Cardiac muscle cell (in vitro differentiated cells and primary cell): ENCODE measurements around the gene DLGAP1. TPM values are rescaled to one million over a fixed set of nuclear protein-coding genes. Genes with fewer than 3 reads are reported as not detected.
"Not testable (repeated sequence)": the region's sequence is repeated elsewhere in the genome, so short reads cannot be mapped to it uniquely, and the experiment has no call there.

Experiments
- DNase-seq, 2 donors: peaks; one replicate each; pipeline versions ENCODE4 v3.0.0 to v3.0.0-alpha.2; 2010 to 2017; ENCODE audit warnings: low read depth in 1 of 2, low spot score in 1 of 2
- H3K27ac ChIP-seq: fragments of 200-600 bp; sonication (generic); 2 replicates; pipeline ENCODE4 v1.5.1; 2016
- H3K27me3 ChIP-seq: fragments of 200-600 bp; sonication (generic); 2 replicates; pipeline ENCODE4 v1.6.0; 2016; ENCODE audit warnings: control low read depth
- H3K36me3 ChIP-seq: fragments of 200-600 bp; sonication (generic); 2 replicates; pipeline ENCODE4 v1.5.1; 2016; ENCODE audit warnings: control low read depth
- H3K4me1 ChIP-seq: fragments of 200-600 bp; sonication (generic); 2 replicates; pipeline ENCODE4 v1.8.1; 2017; ENCODE audit warnings: low read depth, mild to moderate bottlenecking, mixed run types
- H3K4me3 ChIP-seq: fragments of 200-600 bp; sonication (generic); 2 replicates; pipeline ENCODE4 v1.5.1; 2016; ENCODE audit warnings: mild to moderate bottlenecking
- H3K9me3 ChIP-seq: fragments of 200-600 bp; sonication (generic); 2 replicates; pipeline ENCODE4 v1.5.1; 2017; ENCODE audit warnings: low read depth, mild to moderate bottlenecking, control low read depth
- polyA plus RNA-seq: library from polyadenylated mRNA; unstranded; fragments of >200 nt; fragmentation: Nextera tagmentation; extraction: Ambion mirVana; gene quantifications from 2 replicates; pipeline ENCODE4 v1.2.1, GENCODE V29; 2016
- total RNA-seq: library from RNA; depleted of rRNA; stranded (reverse); fragments of >200 nt; gene quantifications from 2 replicates; pipeline ENCODE4 v1.2.3, GENCODE V29; 2016
- TF ChIP-seq, protein P1 (sequence below): IDR thresholded peaks from 2 replicates; pipeline ENCODE4 v1.5.1; 2012; ENCODE audit warnings: low read depth, mild to moderate bottlenecking, low read length

DLGAP1 gene
- total RNA-seq (3.1 and 7.9 TPM in 2 replicates), polyA plus RNA-seq (0.89 and 2.5 TPM in 2 replicates)

DNA sequence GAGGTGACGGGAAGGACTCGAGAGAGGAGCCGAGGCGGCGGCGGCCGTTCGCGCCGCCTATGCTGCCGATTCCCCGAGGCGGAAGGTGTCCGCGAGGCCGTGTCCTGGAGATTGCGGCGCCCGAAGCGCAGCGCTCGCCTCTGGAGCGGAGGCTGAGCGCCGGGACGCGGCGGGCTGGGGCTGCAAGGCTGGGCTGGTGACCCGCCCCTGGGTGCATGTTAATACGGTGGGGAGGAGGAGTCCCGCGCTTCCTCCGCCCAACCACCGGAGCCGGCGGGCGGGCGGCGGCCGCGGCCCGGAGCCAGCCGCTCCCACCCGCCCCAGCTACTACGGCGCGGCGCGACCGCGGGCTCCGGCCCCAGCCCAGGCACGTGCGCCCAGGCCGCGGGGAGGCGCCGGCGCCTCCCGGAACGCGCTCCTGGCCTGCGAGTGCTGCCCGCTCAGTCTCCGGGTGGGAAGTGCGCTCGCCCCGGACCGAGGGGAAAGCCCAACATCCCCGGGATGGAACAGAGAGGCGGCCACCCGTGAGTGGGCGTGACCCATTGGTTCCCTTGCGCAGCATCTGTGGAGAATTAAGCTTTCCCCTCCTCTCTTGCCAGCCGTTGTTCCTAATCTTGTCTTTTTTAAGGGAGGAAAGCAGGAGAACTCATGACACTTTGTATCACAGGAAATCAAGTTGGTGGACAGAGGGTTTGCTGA lies at the start of gene DLGAP1:
Gene DLGAP1, minus strand, starts transcription at position 195 of the 699 bp plus-strand sequence.
- Histone ChIP-seq H3K4me1 (no peaks in the 10 kb centered on the region), H3K9me3 (no peaks in the 10 kb centered on the region), H3K27ac (no peak within 1 kb of the TSS), H3K27me3 (peaks cover 33% of the 10 kb centered on the region), H3K36me3 (no peaks in the 10 kb centered on the region), H3K4me3 (peak within 1 kb of the TSS; percentile 36)
- TF ChIP-seq, protein P1, sequence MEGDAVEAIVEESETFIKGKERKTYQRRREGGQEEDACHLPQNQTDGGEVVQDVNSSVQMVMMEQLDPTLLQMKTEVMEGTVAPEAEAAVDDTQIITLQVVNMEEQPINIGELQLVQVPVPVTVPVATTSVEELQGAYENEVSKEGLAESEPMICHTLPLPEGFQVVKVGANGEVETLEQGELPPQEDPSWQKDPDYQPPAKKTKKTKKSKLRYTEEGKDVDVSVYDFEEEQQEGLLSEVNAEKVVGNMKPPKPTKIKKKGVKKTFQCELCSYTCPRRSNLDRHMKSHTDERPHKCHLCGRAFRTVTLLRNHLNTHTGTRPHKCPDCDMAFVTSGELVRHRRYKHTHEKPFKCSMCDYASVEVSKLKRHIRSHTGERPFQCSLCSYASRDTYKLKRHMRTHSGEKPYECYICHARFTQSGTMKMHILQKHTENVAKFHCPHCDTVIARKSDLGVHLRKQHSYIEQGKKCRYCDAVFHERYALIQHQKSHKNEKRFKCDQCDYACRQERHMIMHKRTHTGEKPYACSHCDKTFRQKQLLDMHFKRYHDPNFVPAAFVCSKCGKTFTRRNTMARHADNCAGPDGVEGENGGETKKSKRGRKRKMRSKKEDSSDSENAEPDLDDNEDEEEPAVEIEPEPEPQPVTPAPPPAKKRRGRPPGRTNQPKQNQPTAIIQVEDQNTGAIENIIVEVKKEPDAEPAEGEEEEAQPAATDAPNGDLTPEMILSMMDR, result no peak
- peak; percentile 35 to 91 for DNase-seq

DNA sequence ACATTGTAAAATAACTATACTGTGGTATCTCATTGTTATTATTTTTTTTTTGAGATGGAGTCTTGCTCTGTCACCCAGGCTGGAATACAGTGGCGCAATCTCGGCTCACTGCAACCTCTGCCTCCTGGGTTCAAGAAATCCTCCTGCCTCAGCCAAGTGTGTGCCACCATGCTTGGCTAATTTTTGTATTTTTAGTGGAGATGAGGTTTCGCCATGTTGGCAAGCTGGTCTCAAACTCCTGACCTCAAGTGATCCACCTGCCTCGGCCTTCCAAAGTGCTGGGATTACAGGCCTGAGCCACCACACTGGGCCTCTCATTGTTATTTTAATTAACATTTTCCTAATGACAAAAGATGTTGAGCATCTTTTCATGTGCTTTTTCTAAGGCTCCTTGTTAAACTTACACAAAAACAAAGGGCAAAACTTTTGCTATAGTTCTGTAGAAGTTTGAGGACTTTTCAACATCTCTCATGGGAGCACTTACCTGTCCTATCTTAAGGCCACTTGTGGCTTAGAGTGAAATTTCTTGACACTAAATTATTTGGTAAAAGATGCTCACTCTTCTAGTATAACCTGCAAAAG lies 39.7 kb upstream of the DLGAP1 start:
- not testable (repeated sequence) for H3K9me3 ChIP-seq, DNase-seq, H3K27me3 ChIP-seq, H3K4me3 ChIP-seq, H3K36me3 ChIP-seq, H3K4me1 ChIP-seq, H3K27ac ChIP-seq

DNA sequence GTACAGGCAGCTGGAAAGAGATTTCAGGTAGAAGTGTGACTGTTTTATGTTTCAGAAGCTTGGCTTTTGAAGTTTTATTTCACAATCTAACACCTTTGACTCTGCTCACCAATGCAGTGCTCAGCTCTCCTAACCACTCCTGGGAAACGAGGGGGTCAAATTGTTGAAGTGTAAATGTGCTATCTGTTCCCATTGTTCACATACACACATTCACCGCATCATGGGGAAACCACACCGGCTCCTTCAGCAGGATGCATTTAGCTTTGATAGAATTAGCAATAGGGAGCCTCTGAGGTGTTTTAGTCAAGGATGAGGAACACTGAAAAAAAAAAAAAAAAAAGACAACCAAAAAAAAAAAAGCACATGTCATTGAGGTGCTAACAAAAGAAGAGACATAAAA lies 13.4 kb upstream of the DLGAP1 start:
- H3K4me3 ChIP-seq, result no peak overlapping the region
- H3K27ac ChIP-seq, result no peak overlapping the region
- no peak for DNase-seq
- H3K36me3 ChIP-seq, result no peaks in the 10 kb centered on the region
- H3K4me1 ChIP-seq, result no peaks in the 10 kb centered on the region
- H3K9me3 ChIP-seq, result no peaks in the 10 kb centered on the region
- H3K27me3 ChIP-seq, result peaks cover 3% of the 10 kb centered on the region
- TF ChIP-seq, protein P1, result no peak

DNA sequence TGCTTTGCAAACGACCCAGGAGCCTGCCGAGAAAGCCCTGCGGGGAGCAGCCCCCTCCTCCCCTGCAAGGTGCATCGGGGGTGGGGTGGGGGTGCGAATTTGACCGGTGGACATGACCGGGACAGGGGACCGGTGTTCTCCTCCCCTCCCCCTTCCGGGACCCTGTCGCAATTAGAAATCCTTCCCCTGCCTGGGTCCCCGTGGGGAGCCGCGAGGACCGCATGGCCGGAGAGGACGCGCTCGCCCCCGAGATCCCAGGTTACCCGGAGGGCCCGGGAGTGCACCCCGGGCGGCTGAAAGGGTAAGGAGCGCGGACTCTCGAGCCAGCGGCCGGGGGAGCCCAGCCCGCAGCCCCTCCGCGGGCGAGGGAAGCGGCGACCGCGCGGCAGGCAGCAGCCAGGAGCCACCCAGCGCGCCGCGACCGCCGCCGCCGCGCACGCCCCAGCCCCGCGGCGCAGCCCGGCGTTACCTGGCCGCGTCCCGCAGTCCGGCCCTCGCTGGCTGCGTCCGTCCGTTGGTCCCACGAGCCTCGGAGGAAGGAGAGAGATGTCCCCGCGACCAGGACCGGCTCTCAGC lies 482 bp downstream of the DLGAP1 start:
- Histone ChIP-seq H3K9me3 (no peaks in the 10 kb centered on the region), H3K4me1 (no peaks in the 10 kb centered on the region), H3K36me3 (no peaks in the 10 kb centered on the region), H3K4me3 (peak overlapping the region; percentile 36), H3K27ac (no peak overlapping the region), H3K27me3 (peaks cover 38% of the 10 kb centered on the region)
- DNase-seq, result no peak
- TF ChIP-seq, protein P1, result no peak

DNA sequence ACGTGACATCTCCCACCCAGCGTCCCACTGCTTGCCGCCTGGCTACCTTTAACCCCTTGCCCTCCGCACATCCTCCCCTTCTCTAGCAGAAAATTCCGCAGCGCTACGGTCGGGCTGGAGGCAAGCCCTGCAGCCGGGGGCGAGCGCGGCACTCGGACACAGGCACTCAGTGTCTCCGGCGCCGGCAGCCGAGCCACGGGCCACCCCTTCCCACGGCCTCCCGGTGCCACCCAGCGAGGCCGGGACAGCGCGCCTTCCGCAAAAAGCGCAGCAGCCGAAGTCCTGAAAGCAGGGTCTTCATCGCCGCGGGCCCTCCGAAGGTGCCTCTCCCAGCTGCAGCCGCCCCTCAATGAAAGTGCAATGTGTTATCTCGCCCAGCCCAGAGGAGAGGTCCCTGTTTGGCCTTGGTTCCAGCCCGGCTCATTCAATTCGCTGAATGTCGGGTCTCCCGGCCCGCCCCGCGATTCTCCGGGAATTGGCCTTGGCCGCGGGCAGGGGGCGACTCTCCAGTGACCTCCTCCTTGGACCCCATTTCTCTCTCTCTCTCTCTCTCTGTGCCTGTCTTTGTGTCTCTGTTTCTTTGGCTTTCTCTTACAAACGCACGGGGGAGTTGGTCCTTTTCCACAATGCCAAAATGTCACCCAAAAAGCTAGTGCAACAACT lies 1.1 kb downstream of the DLGAP1 start:
- H3K9me3 ChIP-seq, result no peaks in the 10 kb centered on the region
- H3K27me3 ChIP-seq, result peaks cover 38% of the 10 kb centered on the region
- H3K36me3 ChIP-seq, result no peaks in the 10 kb centered on the region
- H3K27ac ChIP-seq, result no peak overlapping the region
- H3K4me1 ChIP-seq, result no peaks in the 10 kb centered on the region
- peak in 1 of 2 donors; percentile 55 for DNase-seq
- TF ChIP-seq, protein P1, result no peak
- peak overlapping the region; percentile 36 for H3K4me3 ChIP-seq

DNA sequence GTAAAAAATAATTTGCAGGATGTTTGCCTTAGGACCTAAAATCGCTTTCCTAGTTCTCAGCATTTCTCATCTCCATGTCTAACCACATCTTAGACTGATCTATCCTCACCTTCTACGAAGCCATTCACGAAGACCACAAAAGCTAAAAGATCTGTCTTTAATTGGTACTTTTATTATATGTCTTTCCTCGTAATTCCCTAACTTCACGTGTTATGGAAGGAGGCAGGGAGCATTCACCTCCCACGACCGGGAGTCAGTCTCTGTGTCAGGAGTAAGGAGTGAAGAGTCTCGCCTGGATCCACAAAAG lies 1.6 kb downstream of the DLGAP1 start:
- DNase-seq, result no peak
- Histone ChIP-seq H3K27me3 (peaks cover 38% of the 10 kb centered on the region), H3K9me3 (no peaks in the 10 kb centered on the region), H3K4me3 (peak overlapping the region; percentile 36), H3K4me1 (no peaks in the 10 kb centered on the region), H3K36me3 (no peaks in the 10 kb centered on the region), H3K27ac (no peak overlapping the region)
- TF ChIP-seq, protein P1, result no peak
